NCI-H146 treated with DMSO at 0.1 percent for 48 hours (cell line): ENCODE data around the gene ASTN2.
"Not testable (repeated sequence)": the region's sequence is repeated elsewhere in the genome, so short reads cannot be mapped to it uniquely, and the experiment has no call there.

Experiments used
- DNase-seq: peaks from one replicate; lab custom pipeline; 2025; ENCODE audit not compliant: unreplicated experiment; lab: John Stamatoyannopoulos, UW

The ASTN2 gene

DNA sequence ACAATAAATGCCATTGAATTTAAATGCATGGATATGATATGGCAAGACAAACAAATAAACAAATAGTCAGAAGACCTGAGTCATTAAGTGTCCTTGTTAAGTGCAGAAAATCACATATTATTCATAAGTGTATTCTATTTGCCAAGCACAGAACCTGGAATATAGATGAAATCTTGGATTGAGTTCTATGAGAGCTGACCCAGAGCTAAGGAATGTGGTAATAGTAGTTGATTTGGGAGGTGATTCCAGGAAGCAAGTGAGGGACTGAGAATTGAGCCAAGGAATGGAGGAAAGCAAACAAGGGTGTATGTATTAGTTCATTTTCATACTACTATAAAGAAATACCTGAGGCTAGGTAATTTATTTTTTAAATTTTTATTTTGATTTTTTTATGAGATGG, 518.9 kb downstream of the ASTN2 start:
- no peak for DNase-seq

- DNase-seq = no peak
Observed at GRCh38 chr9:116891424-116891823, 523.4 kb downstream of the ASTN2 start.

- DNase-seq = not testable (repeated sequence)
Observed at GRCh38 chr9:116888476-116888875, 526.4 kb downstream of the ASTN2 start.

- no peak for DNase-seq
Observed at GRCh38 chr9:116888066-116888465, 526.8 kb downstream of the ASTN2 start.

DNA sequence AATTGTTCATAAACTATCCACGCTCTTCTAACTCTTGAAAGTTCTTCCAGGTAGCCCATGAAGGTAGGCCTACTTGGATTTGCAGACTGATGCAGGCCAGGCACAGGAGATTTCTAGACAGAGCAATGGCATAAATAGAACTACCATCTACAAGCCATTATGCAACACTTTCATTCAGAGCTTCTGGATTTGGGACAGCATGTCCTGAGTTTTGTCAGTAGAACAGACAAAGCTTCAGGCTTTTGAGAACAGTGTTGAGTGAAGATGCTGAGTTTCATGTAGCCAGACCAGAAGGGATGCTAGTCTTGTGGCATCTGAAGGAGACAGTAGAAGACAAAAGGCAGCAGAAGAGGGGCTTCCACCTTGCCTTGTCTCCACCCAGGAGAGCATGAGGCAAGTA, 531.2 kb downstream of the ASTN2 start:
- no peak for DNase-seq

DNA sequence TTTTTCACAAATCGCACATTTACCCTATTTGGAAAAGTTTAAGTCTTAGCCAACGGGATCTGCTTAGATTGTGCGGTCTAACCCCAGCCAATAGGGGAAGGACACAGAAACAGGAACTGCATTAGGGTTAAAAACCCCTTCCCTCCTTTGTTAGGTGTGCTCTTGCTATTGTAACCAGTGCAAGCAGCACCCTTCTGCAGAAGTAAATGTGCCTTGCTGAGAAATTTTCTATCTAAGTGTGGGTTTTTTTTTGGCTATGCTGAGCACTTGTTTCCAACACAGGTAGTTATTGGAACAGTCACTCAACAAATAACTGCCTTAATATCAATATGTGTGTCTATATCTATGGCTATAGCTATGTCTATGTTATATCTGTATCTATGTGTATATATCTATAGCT, 537.8 kb downstream of the ASTN2 start:
- DNase-seq = no peak

GRCh38 chr9:116875576-116875975, 539.3 kb downstream of the ASTN2 start:
- DNase-seq = no peak

DNA sequence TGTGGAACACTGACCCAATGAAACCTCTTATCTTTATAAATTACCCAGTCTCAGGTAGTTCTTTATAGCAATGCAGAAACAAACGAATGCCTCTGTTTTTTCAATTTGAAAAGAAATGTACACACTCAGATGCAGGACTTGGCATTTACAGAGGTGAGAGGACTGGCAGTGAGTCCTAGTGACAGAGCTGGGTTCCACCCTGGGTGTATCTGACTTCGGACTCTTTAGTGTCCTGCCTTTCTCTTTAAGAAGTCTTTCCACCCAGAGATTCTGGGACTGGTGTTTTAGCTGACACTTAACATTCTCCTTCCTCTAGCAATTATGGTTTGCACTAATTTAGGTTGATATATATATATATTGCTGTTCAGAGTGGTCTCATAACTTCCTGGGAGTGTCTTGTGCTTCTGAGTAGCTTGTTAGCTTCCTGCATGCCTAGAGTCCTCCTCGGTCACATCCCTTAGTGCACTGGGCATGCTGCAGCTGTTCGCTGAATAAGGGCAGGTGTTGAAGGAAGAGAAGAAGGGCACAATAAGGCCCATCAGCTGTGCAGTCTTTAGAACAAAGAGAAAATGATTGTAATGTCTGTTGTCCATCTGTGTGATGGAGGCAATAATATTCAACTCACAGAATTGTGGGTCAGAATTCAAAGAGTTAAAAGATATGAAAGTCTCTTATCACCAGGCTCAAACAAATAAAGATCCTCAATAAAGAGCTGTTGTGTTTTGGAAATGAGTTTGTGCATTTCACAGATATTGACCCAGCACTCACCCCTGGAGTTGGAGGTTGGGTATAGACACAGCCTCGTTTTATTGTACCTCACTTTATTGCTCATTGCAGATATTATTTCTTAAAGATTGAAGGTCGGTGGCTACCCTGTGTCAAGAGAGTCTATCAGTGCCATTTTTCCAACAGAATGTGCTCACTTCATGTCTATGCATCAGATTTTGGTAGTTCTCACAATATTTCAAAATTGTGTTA, 540.6 kb downstream of the ASTN2 start:
- peak; percentile 48 for DNase-seq

GRCh38 chr9:116873491-116873890, 541.4 kb downstream of the ASTN2 start:
- DNase-seq = no peak

DNA sequence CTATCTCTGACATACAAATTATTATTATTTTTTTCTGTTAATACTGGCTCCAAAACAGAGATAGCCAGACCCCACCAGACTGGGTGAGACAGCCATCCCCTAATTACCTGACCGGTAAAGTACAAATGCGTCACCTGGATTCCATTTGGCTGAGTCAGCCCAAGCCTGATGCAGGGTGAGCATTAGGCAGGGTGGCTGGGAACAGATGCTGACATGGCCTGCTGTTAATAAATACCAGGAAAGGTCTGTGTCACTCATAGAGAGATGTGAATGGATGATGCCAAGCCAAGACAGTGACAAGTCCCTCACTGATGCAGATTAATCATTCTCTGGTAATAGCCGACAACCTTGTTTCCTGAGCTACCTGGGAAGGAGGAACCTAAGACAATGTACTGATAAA, 544.3 kb downstream of the ASTN2 start:
- DNase-seq = no peak

- DNase-seq = no peak
Observed at GRCh38 chr9:116868201-116868600, 546.7 kb downstream of the ASTN2 start.

DNA sequence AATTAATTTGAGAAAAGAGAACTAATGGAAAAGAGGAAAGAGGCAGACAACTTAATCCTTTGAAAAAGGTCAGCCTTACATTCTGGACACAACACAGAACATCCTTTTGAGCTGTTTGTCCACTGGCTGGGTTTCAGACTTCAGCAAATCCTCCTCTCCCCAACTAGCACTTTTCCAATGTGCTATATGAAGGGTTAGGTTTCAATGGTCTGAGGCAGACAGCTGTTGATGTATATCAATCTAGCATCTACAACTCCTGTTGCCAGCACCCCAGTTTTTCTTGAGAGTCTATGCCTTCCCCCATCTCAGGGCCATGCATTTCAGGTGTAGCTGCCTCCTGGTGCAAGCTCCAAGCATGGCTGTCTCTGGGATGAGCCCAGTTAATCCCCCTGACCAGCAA, 553.5 kb downstream of the ASTN2 start:
- DNase-seq = no peak

- peak; percentile 9 for DNase-seq
Observed at GRCh38 chr9:116860509-116861120, 554.2 kb downstream of the ASTN2 start.

- DNase-seq = peak; percentile 7
Observed at GRCh38 chr9:116859763-116860162, 555.1 kb downstream of the ASTN2 start.

GRCh38 chr9:116857321-116857720, 557.5 kb downstream of the ASTN2 start:
- DNase-seq = no peak

- no peak for DNase-seq
Observed at GRCh38 chr9:116855881-116856662, 558.8 kb downstream of the ASTN2 start.

DNA sequence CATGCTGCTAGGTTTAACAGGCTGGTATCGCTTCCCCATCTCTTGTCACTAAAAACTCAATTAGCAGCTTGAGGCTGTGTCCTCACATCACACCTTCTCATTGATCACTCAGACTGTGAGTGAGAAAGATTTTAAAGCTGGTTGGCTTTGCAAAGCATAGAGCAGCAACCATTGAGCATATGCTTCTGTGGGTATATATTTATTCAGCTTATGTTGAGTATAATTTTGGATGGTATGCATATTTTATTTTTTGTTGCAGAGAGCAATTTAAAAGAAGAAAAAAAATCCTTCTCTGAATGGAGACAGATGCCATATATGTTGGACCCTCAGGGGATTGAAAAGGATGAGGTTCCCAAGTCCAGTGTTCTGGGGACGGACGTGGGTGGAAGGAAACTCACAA, 565.1 kb downstream of the ASTN2 start:
- no peak for DNase-seq

- DNase-seq = no peak
Observed at GRCh38 chr9:116844621-116845020, 570.2 kb downstream of the ASTN2 start.

GRCh38 chr9:116843863-116844620, 570.8 kb downstream of the ASTN2 start:
- no peak for DNase-seq

DNA sequence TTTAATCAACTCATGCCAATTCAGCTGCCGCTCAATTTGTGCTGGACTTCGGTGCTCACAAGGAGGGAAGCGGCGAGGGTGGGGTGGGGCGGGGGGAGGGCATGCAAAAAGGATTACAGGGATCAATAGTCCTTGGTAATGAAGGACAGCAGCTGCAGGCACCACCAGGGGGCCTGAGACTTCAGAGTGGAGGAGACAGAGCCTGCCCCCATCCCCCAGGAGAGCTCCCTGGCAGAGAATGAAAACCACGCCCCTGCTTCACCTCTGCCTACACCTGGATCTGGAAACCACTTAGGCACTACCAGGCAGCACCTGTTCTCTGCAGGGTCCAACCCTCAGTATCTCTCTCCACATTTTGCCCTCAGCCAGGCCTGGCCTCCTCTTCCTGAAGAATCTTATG, 572.2 kb downstream of the ASTN2 start:
- peak; percentile 72 for DNase-seq

DNA sequence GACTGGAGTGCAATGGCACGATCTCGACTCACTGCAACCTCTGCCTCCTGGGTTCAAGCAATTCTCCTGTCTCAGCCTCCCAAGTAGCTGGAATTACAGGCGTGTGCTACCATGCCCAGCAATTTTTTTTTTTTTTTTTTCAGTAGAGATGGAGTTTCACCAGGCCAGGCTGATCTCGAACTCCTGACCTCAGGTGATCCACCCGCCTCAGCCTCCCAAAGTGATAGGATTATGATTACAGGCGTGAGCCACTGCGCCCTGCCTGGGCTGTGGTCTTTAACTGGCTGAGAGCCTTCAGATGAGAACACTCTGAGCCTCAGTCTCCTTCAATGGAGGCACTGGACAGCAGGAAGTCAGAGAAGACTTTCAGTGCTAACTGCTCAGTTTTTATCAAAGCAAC, 576.4 kb downstream of the ASTN2 start:
- DNase-seq = not testable (repeated sequence)
